Measurements from ENCODE around the gene CSKMT. TPM values are rescaled to one million over a fixed set of nuclear protein-coding genes. Genes with fewer than 3 reads are reported as not detected.
"Not testable (repeated sequence)": the region's sequence is repeated elsewhere in the genome, so short reads cannot be mapped to it uniquely, and the experiment has no call there.

CSKMT gene
- total and polyA plus RNA-seq, 7 experiments from 2014 or later, result 2.5 to 29.3 (median 15.8) TPM

DNA sequence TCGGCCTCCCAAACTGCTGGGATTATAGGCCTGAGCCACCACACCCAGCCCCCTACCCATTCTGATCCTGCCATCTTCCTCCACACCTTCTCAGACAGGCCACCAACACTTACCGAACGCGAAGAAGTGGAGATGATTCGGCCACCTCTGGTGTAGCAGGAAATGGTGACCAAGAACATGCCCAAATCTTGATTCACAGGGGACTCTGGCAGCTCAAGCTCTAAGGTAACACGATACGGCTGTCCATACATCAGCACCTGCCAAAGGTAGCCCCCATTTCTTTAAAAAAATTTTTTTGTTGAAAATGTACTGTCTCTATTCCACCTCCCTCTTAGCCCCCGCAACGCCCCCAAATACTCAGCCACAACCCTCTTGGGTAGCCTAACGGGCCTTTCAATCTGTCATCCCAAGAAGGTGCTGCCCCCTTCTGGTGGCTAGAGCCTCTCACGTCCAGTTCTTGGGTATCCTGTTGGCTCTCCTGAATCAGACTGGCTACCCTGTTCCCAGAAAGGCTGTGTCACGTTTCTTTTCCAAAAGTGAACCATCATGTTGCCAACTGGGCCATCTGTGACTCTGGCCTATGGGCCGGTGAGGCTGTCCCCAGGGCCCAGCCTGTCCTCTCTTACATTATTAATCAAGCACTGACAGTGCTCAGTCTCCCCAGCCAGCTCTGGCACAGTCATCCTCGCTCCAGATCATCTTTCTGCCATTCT, 29.5 kb downstream of the CSKMT start:
- ChIA-PET CTCF (interaction anchor here (0.7 to 4.8 kb wide), 14 partner anchors 14 to 274 kb away, joined by 3 to 31 read pairs (median 4); partner anchors contain the start of genes B3GAT3, C11orf98, CSKMT and TUT1), POLR2A (interaction anchor here (0.7 to 5.7 kb wide), 10 partner anchors 11 to 102 kb away, joined by 3 to 26 read pairs (median 4); partner anchors contain the start of genes C11orf98, CSKMT, HNRNPUL2 and INTS5)
- no peaks in the 10 kb centered on the region for H3K9me3 Mint-ChIP-seq
- Histone ChIP-seq H3K27me3 (ENCODE audit: control insufficient read depth in 2 of 2, insufficient read depth in 2 of 2, low read length in 2 of 2) (no peaks in the 10 kb centered on the region), H3K27ac (ENCODE audit: low read depth, low read length) (no peak overlapping the region), H3K9me3 (ENCODE audit: control insufficient read depth in 2 of 3, low read length in 3 of 3) (no peaks in the 10 kb centered on the region), H3K36me3 (ENCODE audit: control insufficient read depth in 2 of 3, insufficient read depth in 3 of 3, low read length in 3 of 3) (peaks cover 0 to 32% (median 0%) of the 10 kb centered on the region in 3 experiments), H3K4me3 (ENCODE audit: low read length) (no peak overlapping the region), H3K4me1 (ENCODE audit: control insufficient read depth in 2 of 2, insufficient read depth in 2 of 2, low read length in 2 of 2) (peaks cover 0 to 6% of the 10 kb centered on the region in 2 donors)
- no peaks in the 10 kb centered on the region for H3K27me3 Mint-ChIP-seq
- H3K36me3 Mint-ChIP-seq, result peaks cover 0 to 22% (median 14%) of the 10 kb centered on the region in 5 donors
- peak overlapping the region in 5 of 9 donors; percentile 1 to 78 (median 18) for H3K27ac Mint-ChIP-seq
- H3K4me1 Mint-ChIP-seq, result peaks cover 0 to 8% (median 6%) of the 10 kb centered on the region in 7 donors
- ATAC-seq (peak; percentile 93), DNase-seq (peak; percentile 50 to 80 (median 70))
- peak overlapping the region in 1 of 10 donors; percentile 14 for H3K4me3 Mint-ChIP-seq
- intact Hi-C loops (cut with micrococcal nuclease), result loop anchor here (1.0 to 5.0 kb wide), 6 partner anchors 13 to 312 kb away; partner anchors contain the start of gene EML3 (in 2 of the 2)

DNA sequence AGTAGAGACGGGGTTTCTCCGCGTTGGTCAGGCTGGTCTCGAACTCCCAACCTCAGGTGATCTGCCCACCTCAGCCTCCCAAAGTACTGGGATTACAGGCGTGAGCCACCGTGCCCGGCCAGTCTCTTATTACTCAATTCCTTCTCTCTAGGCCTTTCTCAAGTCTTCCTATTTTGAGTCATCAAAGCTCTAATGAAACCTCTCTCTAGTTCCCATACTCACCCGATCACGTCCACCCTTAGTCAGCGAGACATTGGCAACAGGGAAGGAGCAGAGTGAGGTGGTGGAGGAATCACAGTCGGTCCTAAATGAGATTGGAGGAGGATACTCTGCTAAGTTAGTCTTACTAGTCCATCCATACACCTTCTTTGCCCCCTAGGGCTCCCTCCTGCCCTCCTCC, 37.1 kb downstream of the CSKMT start:
- Histone ChIP-seq H3K27ac (ENCODE audit: low read depth, low read length) (no peak overlapping the region), H3K9me3 (ENCODE audit: control insufficient read depth in 2 of 3, low read length in 3 of 3) (no peaks in the 10 kb centered on the region), H3K27me3 (ENCODE audit: control insufficient read depth in 2 of 2, insufficient read depth in 2 of 2, low read length in 2 of 2) (no peaks in the 10 kb centered on the region), H3K36me3 (ENCODE audit: control insufficient read depth in 2 of 3, insufficient read depth in 3 of 3, low read length in 3 of 3) (peaks cover 0 to 6% (median 0%) of the 10 kb centered on the region in 3 experiments), H3K4me3 (ENCODE audit: low read length) (no peak overlapping the region), H3K4me1 (ENCODE audit: control insufficient read depth in 2 of 2, insufficient read depth in 2 of 2, low read length in 2 of 2) (peaks cover 17 to 19% of the 10 kb centered on the region in 2 donors)
- DNase-seq, result no peak
- intact Hi-C loops (cut with micrococcal nuclease), result no loop called here
- ATAC-seq, result peak; percentile 21
- H3K9me3 Mint-ChIP-seq, result no peaks in the 10 kb centered on the region
- ChIA-PET CTCF (no interaction called here), POLR2A (interaction anchor here (1.1 to 8.8 kb wide), 7 partner anchors 15 to 152 kb away, joined by 3 to 81 read pairs (median 5); partner anchors contain the start of genes C11orf98, CSKMT, HNRNPUL2 and INTS5)
- peaks cover 0 to 16% (median 5%) of the 10 kb centered on the region in 5 donors for H3K36me3 Mint-ChIP-seq
- no peaks in the 10 kb centered on the region for H3K27me3 Mint-ChIP-seq
- H3K4me1 Mint-ChIP-seq, result peaks cover 9 to 20% (median 17%) of the 10 kb centered on the region in 7 donors
- peak overlapping the region in 1 of 9 donors; percentile 41 for H3K27ac Mint-ChIP-seq
- no peak overlapping the region for H3K4me3 Mint-ChIP-seq

DNA sequence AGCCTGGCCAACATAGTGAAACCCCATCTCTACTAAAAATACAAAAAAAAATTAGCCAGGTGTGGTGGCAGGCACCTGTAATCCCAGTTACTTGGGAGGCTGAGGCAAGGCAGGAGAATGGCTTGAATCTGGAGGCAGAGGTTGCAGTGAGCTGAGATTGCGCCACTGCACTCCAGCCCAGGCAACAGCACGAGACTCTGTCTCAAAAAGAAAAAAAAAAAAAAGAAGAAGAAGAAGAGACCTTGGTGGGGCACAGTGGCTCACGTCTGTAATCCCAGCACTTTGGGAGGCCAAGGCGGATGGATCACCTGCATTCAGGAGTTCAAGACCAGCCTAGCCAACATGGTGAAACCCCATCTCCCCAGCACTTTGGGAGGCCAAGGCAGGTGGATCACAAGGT, 38.8 kb downstream of the CSKMT start:
- DNase-seq; intact Hi-C loops (cut with micrococcal nuclease); H3K4me3 ChIP-seq (ENCODE audit: low read length); H3K27me3 Mint-ChIP-seq; H3K4me3 Mint-ChIP-seq; CTCF ChIA-PET; H3K27ac Mint-ChIP-seq; ATAC-seq; H3K27me3 ChIP-seq (ENCODE audit: control insufficient read depth in 2 of 2, insufficient read depth in 2 of 2, low read length in 2 of 2); H3K36me3 ChIP-seq (ENCODE audit: control insufficient read depth in 2 of 3, insufficient read depth in 3 of 3, low read length in 3 of 3); H3K27ac ChIP-seq (ENCODE audit: low read depth, low read length); H3K9me3 ChIP-seq (ENCODE audit: control insufficient read depth in 2 of 3, low read length in 3 of 3); H3K9me3 Mint-ChIP-seq: not testable (repeated sequence)
- POLR2A ChIA-PET, result interaction anchor here (0.6 to 13.6 kb wide), 11 partner anchors 11 to 302 kb away, joined by 3 to 347 read pairs (median 4); partner anchors contain the start of genes C11orf98, CSKMT, HNRNPUL2 and TTC9C
- peaks cover 29 to 36% of the 10 kb centered on the region in 2 donors for H3K4me1 ChIP-seq (ENCODE audit: control insufficient read depth in 2 of 2, insufficient read depth in 2 of 2, low read length in 2 of 2)
- Mint-ChIP-seq H3K36me3 (peaks cover 0 to 13% (median 5%) of the 10 kb centered on the region in 5 donors), H3K4me1 (peaks cover 13 to 36% (median 31%) of the 10 kb centered on the region in 7 donors)

DNA sequence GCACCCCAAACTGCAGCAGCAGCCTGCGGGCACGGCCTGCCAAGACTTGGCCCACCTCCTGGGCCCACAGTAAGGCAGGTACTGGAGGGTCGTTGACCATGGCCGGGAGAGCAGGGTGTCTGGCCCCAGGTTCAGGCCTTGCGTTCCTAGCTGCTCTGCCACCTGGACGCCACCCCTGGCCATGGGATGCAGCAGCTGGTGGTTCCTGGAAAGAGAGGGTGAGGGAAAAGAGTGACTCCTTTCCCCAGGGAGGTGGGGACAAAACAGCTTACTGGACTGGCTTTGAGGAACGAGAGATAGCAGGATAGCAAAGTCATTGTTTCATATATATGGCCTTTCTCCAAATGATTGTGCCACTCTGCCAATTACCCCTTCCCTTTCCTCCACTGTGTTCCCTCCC, 40.3 kb downstream of the CSKMT start:
- Mint-ChIP-seq H3K27me3 (no peaks in the 10 kb centered on the region), H3K9me3 (peaks cover 0 to 4% (median 0%) of the 10 kb centered on the region in 11 donors), H3K4me1 (peaks cover 17 to 49% (median 43%) of the 10 kb centered on the region in 7 donors), H3K27ac (peak overlapping the region; percentile 69 to 90 (median 87)), H3K36me3 (peaks cover 0 to 20% (median 5%) of the 10 kb centered on the region in 5 donors), H3K4me3 (peak overlapping the region; percentile 83 to 97 (median 90))
- H3K36me3 ChIP-seq (ENCODE audit: control insufficient read depth in 2 of 3, insufficient read depth in 3 of 3, low read length in 3 of 3), result peaks cover 0 to 6% (median 0%) of the 10 kb centered on the region in 3 experiments
- no peaks in the 10 kb centered on the region for H3K9me3 ChIP-seq (ENCODE audit: control insufficient read depth in 2 of 3, low read length in 3 of 3)
- peak overlapping the region; percentile 73 for H3K27ac ChIP-seq (ENCODE audit: low read depth, low read length)
- H3K27me3 ChIP-seq (ENCODE audit: control insufficient read depth in 2 of 2, insufficient read depth in 2 of 2, low read length in 2 of 2), result no peaks in the 10 kb centered on the region
- DNase-seq (no peak), ATAC-seq (no peak)
- intact Hi-C loops (cut with micrococcal nuclease), result loop anchor here in 1 of 2 donors (5.0 kb wide), 1 partner anchor 967 kb away; the partner anchor contains the start of gene ATL3
- ChIA-PET POLR2A (interaction anchor here (0.5 to 13.6 kb wide), 17 partner anchors 9 to 150 kb away, joined by 3 to 347 read pairs (median 8); partner anchors contain the start of genes C11orf98, CSKMT, EEF1G and HNRNPUL2), CTCF (interaction anchor here (0.7 to 2.5 kb wide), 4 partner anchors 24 to 114 kb away, joined by 3 to 10 read pairs (median 4); partner anchors contain the start of gene TUT1)
- peaks cover 38 to 44% of the 10 kb centered on the region in 2 donors for H3K4me1 ChIP-seq (ENCODE audit: control insufficient read depth in 2 of 2, insufficient read depth in 2 of 2, low read length in 2 of 2)
- H3K4me3 ChIP-seq (ENCODE audit: low read length), result peak overlapping the region; percentile 74

DNA sequence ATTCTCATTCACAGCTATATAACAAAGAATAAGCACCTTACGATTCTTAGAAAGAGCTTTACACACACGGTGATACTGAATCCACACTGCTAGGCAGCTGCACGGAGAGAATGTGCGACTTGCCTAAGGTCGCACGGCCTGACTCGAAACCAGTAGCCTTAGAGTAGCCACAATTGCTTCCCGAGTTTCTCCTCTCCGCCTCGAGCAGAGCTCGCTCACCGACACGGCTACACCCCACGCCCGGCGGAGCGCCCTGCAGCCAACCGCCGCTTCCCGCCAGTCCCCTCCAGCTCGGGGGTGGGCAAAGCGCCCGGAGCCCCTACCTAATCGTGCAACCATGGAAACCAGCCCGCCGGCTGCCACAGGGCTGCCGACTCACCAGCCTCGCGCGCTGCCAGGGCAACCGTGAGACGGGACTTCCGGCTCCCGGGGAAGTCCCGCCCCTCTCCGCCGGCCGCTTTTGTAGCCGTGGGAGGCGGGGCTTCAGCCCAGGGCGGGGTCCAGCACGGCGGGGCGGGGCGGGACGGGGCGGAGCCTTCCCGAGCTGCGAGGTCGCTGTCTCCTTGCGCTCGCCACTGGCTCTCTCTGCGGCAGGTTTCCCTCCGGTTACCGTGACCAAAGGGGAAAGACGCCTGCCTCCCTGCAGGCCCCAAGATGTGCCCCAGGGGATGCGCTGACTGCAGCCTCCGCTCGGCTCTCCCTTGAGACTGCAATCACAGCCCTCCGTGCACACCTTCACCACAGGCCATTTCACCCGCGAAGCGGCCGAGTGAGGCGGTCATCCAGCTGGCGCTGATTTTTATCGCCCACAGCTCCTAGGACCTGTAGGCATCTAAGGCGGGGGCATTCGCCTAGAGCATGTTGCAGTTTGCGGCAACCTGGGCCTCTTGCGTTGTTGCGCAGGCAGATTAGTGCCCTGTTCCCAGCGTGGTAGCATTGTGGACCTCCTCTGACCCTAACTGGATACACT, 41.1 kb downstream of the CSKMT start:
- H3K27ac Mint-ChIP-seq, result peak overlapping the region; percentile 69 to 92 (median 87)
- H3K4me3 Mint-ChIP-seq, result peak overlapping the region; percentile 83 to 97 (median 90)
- ChIA-PET CTCF (interaction anchor here (0.7 to 2.5 kb wide), 4 partner anchors 25 to 114 kb away, joined by 3 to 10 read pairs (median 4); partner anchors contain the start of gene TUT1), POLR2A (interaction anchor here (0.6 to 13.6 kb wide), 21 partner anchors 10 to 151 kb away, joined by 3 to 347 read pairs (median 9); partner anchors contain the start of genes C11orf98, CSKMT, EEF1G and EML3)
- Histone ChIP-seq H3K36me3 (ENCODE audit: control insufficient read depth in 2 of 3, insufficient read depth in 3 of 3, low read length in 3 of 3) (peaks cover 0 to 2% (median 0%) of the 10 kb centered on the region in 3 experiments), H3K27ac (ENCODE audit: low read depth, low read length) (peak overlapping the region; percentile 73), H3K27me3 (ENCODE audit: control insufficient read depth in 2 of 2, insufficient read depth in 2 of 2, low read length in 2 of 2) (no peaks in the 10 kb centered on the region), H3K4me1 (ENCODE audit: control insufficient read depth in 2 of 2, insufficient read depth in 2 of 2, low read length in 2 of 2) (peaks cover 41 to 46% of the 10 kb centered on the region in 2 donors), H3K9me3 (ENCODE audit: control insufficient read depth in 2 of 3, low read length in 3 of 3) (no peaks in the 10 kb centered on the region), H3K4me3 (ENCODE audit: low read length) (peak overlapping the region; percentile 74)
- peak; percentile 79 for ATAC-seq
- H3K36me3 Mint-ChIP-seq, result peaks cover 0 to 23% (median 5%) of the 10 kb centered on the region in 5 donors
- H3K9me3 Mint-ChIP-seq, result peaks cover 0 to 4% (median 0%) of the 10 kb centered on the region in 11 donors
- intact Hi-C loops (cut with micrococcal nuclease), result loop anchor here (1.0 to 5.0 kb wide), 3 partner anchors 55 to 966 kb away; partner anchors contain the start of genes ATL3 (in 1 of the 2), EML3 (in 1 of the 2) and POLR2G (in 1 of the 2)
- H3K4me1 Mint-ChIP-seq, result peaks cover 17 to 49% (median 44%) of the 10 kb centered on the region in 7 donors
- H3K27me3 Mint-ChIP-seq, result no peaks in the 10 kb centered on the region
- peak; percentile 86 to 96 (median 90) for DNase-seq
